C4-2B (cell line): ENCODE data around the gene AIFM2.

Experiments used
- ZFX ChIP-seq: fragments of 450-650 bp; IDR thresholded peaks from 2 replicates; pipeline ENCODE4 v1.6.1; 2017
- TF ChIP-seq, protein P1 (sequence below): fragments of 450-650 bp; conservative IDR thresholded peaks from 2 replicates; pipeline ENCODE4 v1.5.1; 2017; ENCODE audit warnings: mild to moderate bottlenecking

DNA sequence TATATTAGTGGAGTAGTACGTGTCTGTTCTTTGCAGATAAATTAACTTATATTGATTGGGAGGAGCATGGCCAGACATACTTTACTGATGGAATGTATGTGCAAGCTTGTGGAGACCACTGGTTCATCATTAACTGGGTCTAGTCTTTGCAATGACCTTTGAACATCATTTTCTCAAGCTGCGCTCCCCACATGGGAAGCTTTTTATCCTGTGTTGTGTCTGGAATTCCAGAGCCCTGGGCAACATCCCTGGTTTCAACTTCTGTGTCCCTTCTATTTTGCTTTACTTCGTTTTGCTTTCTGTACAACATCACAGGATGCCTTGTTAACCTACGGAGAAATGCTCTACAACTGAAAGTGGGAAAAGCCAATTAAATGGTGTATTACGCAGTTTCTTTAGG lies 41.7 kb downstream of the AIFM2 start:
- TF ChIP-seq, protein P1, sequence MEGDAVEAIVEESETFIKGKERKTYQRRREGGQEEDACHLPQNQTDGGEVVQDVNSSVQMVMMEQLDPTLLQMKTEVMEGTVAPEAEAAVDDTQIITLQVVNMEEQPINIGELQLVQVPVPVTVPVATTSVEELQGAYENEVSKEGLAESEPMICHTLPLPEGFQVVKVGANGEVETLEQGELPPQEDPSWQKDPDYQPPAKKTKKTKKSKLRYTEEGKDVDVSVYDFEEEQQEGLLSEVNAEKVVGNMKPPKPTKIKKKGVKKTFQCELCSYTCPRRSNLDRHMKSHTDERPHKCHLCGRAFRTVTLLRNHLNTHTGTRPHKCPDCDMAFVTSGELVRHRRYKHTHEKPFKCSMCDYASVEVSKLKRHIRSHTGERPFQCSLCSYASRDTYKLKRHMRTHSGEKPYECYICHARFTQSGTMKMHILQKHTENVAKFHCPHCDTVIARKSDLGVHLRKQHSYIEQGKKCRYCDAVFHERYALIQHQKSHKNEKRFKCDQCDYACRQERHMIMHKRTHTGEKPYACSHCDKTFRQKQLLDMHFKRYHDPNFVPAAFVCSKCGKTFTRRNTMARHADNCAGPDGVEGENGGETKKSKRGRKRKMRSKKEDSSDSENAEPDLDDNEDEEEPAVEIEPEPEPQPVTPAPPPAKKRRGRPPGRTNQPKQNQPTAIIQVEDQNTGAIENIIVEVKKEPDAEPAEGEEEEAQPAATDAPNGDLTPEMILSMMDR: no peak
- TF ChIP-seq ZFX: no peak
